Hepatocyte (in vitro differentiated cells): Measurements from ENCODE around the gene HTR1D. TPM values are rescaled to one million over a fixed set of nuclear protein-coding genes. Genes with fewer than 3 reads are reported as not detected.

Experiments used
- DNase-seq: peaks from one replicate; pipeline ENCODE4 v3.0.0-alpha.2; 2016; ENCODE audit warnings: low spot score
- H2AFZ ChIP-seq: fragments of 200-600 bp; sonication (generic); 2 replicates; pipeline ENCODE4 v1.6.0; 2016; ENCODE audit warnings: antibody characterized with exemption, mild to moderate bottlenecking
- H3K27ac ChIP-seq: fragments of 200-600 bp; sonication (generic); 2 replicates; pipeline ENCODE4 v1.5.1; 2016; ENCODE audit warnings: mild to moderate bottlenecking
- H3K27me3 ChIP-seq: fragments of 200-600 bp; sonication (generic); 2 replicates; pipeline ENCODE4 v1.6.1; 2016
- H3K36me3 ChIP-seq: fragments of 200-600 bp; sonication (generic); replicated peaks from 2 replicates; pipeline ENCODE4 v1.5.1; 2016; ENCODE audit warnings: low read depth; ENCODE audit not compliant: insufficient read depth
- H3K4me1 ChIP-seq: fragments of 200-600 bp; sonication (generic); 2 replicates; pipeline ENCODE4 v1.5.1; 2016; ENCODE audit warnings: mild to moderate bottlenecking, moderate library complexity; ENCODE audit not compliant: insufficient read depth
- H3K4me2 ChIP-seq: fragments of 200-600 bp; sonication (generic); 2 replicates; pipeline ENCODE4 v1.6.0; 2016
- H3K4me3 ChIP-seq: fragments of 200-600 bp; sonication (generic); 2 replicates; pipeline ENCODE4 v1.5.1; 2016; ENCODE audit warnings: mild to moderate bottlenecking
- H3K79me2 ChIP-seq: fragments of 200-600 bp; sonication (generic); 2 replicates; pipeline ENCODE4 v1.6.0; 2017; ENCODE audit warnings: mild to moderate bottlenecking
- H3K9me2 ChIP-seq: fragments of 200-600 bp; sonication (generic); replicated peaks from 2 replicates; pipeline ENCODE4 v1.6.0; 2017; ENCODE audit warnings: mild to moderate bottlenecking; ENCODE audit not compliant: insufficient read depth
- H3K9me3 ChIP-seq: fragments of 200-600 bp; sonication (generic); 2 replicates; pipeline ENCODE4 v1.5.1; 2016; ENCODE audit warnings: low read depth, mild to moderate bottlenecking
- H4K20me1 ChIP-seq: fragments of 200-600 bp; sonication (generic); 2 replicates; pipeline ENCODE4 v1.6.0; 2016; ENCODE audit warnings: mild to moderate bottlenecking; ENCODE audit not compliant: insufficient read depth, poor library complexity, severe bottlenecking
- CTCF ChIP-seq: fragments of 200-600 bp; sonication (generic); IDR thresholded peaks from 2 replicates; pipeline ENCODE4 v1.5.1; 2016; ENCODE audit warnings: antibody characterized with exemption, mild to moderate bottlenecking; ENCODE audit not compliant: poor library complexity
- EZH2 ChIP-seq: fragments of 200-600 bp; sonication (generic); IDR thresholded peaks from 2 replicates; pipeline ENCODE4 v1.6.1; 2016; ENCODE audit warnings: antibody characterized with exemption, mild to moderate bottlenecking, borderline replicate concordance
- EZH2phosphoT487 ChIP-seq: fragments of 200-600 bp; sonication (generic); IDR thresholded peaks from one replicate; pipeline ENCODE4 v1.6.1; 2018; ENCODE audit warnings: antibody characterized with exemption, mild to moderate bottlenecking, low read depth, moderate library complexity; ENCODE audit not compliant: unreplicated experiment, severe bottlenecking
- WGBS: methylation state at CpG from one replicate; pipeline ENCODE4 v1.1.6; 2016; ENCODE audit warnings: low lambda C conversion rate; ENCODE audit errors: missing lambda C conversion rate; 5-methylcytosine and 5-hydroxymethylcytosine counted together
- polyA plus RNA-seq: library from polyadenylated mRNA; unstranded; fragments of >200 nt; fragmentation: Nextera tagmentation; extraction: Ambion mirVana; gene quantifications from 2 replicates; pipeline ENCODE4 v1.2.1, GENCODE V29; 2016
- total RNA-seq: library from RNA; depleted of rRNA; stranded (reverse); fragments of >200 nt; gene quantifications from 2 replicates; pipeline ENCODE4 v1.2.3, GENCODE V29; 2014

The HTR1D gene
- total and polyA plus RNA-seq, 2 experiments from 2014 or later = 0.07 to 0.19 TPM

DNA sequence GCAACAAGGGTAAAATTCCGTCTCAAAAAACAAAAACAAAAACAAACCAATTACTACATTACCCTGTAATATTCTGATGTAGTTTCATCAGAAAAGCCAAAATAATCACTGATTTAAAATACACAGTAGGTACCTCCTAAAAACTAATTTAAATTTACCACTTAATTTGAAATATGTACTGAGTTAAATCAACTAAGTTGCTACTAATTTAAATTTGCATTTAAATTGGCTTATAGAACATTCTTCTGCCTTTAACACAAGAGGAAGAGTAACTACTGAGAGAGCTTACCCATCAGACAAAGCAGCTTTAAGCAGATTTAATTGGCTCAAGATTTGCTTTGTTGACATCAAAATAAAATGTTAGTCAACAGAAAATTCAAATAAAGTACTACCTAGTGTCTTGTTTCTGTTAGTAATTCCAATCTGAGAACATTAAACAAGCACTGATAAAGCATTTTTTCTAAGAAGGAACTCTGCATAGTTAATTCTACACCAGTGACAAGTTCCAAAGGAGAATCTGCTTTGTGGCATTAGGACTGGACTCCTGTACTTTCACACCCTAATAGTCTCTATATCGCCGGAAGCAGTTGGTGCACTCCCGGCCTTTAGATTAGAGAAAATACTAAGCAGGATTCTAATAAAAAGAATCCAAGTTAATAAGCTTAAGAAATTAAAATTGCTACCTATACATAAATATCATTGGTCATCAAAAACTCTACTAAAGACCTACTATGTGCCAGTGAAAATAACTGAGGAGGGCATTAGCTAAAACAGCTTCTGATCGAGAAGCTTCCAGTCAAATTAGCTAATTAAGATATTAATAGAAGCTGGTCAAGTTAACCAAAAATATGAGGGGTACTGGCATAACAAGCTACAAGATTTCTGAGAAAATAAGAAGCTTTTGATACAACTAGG lies 57.1 kb downstream of the HTR1D start:
- H4K20me1 ChIP-seq = peaks cover 40% of the 10 kb centered on the region
- H3K9me3 ChIP-seq = no peaks in the 10 kb centered on the region
- H2AFZ ChIP-seq = no peak overlapping the region
- no peaks in the 10 kb centered on the region for H3K27me3 ChIP-seq
- DNase-seq = peak; percentile 22
- no peaks in the 10 kb centered on the region for H3K9me2 ChIP-seq
- no peak overlapping the region for H3K4me3 ChIP-seq
- no peak overlapping the region for H3K4me2 ChIP-seq
- no peaks in the 10 kb centered on the region for H3K4me1 ChIP-seq
- H3K79me2 ChIP-seq = peaks cover 99% of the 10 kb centered on the region
- H3K27ac ChIP-seq = peak overlapping the region; percentile 43
- 68% methylated on average over 5 of the region's 5 CpGs for WGBS
- no peak for TF ChIP-seq EZH2phosphoT487
- no peak for TF ChIP-seq CTCF
- TF ChIP-seq EZH2 = no peak
- H3K36me3 ChIP-seq = no peaks in the 10 kb centered on the region

- no peak for TF ChIP-seq CTCF
- TF ChIP-seq EZH2phosphoT487 = no peak
- TF ChIP-seq EZH2 = no peak
- Histone ChIP-seq H3K4me3 (no peak overlapping the region), H3K4me1 (no peaks in the 10 kb centered on the region), H3K27me3 (no peaks in the 10 kb centered on the region), H2AFZ (no peak overlapping the region), H3K36me3 (no peaks in the 10 kb centered on the region), H3K9me2 (no peaks in the 10 kb centered on the region), H3K27ac (no peak overlapping the region), H3K79me2 (peaks cover 98% of the 10 kb centered on the region), H3K9me3 (no peaks in the 10 kb centered on the region), H3K4me2 (no peak overlapping the region), H4K20me1 (peaks cover 29% of the 10 kb centered on the region)
- DNase-seq = no peak
- WGBS = 99% methylated on average over 4 of the region's 4 CpGs
Observed at GRCh38 chr1:23156940-23157339, 60.4 kb downstream of the HTR1D start.

GRCh38 chr1:23152966-23153684 lies 64.2 kb downstream of the HTR1D start:
- WGBS = 73% methylated on average over 1 of the region's 1 CpG
- H3K4me2 ChIP-seq = no peak overlapping the region
- TF ChIP-seq EZH2 = no peak
- TF ChIP-seq CTCF = no peak
- TF ChIP-seq EZH2phosphoT487 = no peak
- no peaks in the 10 kb centered on the region for H3K9me3 ChIP-seq
- no peaks in the 10 kb centered on the region for H3K9me2 ChIP-seq
- no peak overlapping the region for H3K27ac ChIP-seq
- DNase-seq = no peak
- peaks cover 3% of the 10 kb centered on the region for H3K4me1 ChIP-seq
- no peak overlapping the region for H3K4me3 ChIP-seq
- no peak overlapping the region for H2AFZ ChIP-seq
- no peaks in the 10 kb centered on the region for H3K36me3 ChIP-seq
- no peaks in the 10 kb centered on the region for H3K27me3 ChIP-seq
- H4K20me1 ChIP-seq = peaks cover 23% of the 10 kb centered on the region
- peaks cover 96% of the 10 kb centered on the region for H3K79me2 ChIP-seq
